ENCODE data around the gene ZNF608. TPM values are rescaled to one million over a fixed set of nuclear protein-coding genes. Genes with fewer than 3 reads are reported as not detected.

ZNF608 gene
- total RNA-seq, 3 donors from 2014 or later (not counting 1 experiment from before 2014, with no cell fraction given): 0.39 to 6.6 TPM; not detected in 1

DNA sequence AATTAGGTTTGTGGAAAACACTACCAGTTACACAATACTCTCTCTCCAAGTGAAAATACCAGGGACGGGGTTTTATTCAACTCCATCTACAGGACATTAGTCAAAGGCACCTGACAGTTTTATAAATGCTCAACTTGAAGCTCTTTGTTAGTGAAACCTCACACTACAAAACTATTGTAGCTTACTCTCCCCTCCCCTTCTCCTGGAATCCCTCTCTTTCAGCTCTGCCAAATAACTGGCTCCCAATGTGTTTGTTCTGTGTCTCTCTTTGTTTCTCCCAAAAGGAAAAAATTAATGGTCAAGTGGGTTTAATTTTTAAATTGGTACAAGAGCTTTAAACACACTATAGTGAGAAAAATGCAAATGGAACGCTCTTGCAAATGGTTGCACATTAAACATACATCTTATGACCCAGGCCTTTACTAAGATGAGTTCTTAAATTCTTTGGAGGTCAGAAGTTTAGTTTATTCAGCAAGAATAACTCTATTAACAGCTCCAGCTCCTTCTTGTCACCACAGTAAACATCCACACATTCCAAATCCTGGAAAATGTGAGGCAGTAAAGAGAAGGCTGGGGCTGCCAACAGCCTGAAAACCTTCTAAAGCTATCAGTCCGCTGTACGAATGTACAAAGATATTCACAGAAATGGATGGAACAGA is 48.4 kb downstream of the ZNF608 start:
- TF ChIP-seq CTCF (IDR thresholded peaks at IDR 0.05): no peak
- Histone ChIP-seq H3K4me1 (ENCODE audit: control insufficient read depth, insufficient read depth, low read length) (no peaks in the 10 kb centered on the region), H3K27ac (ENCODE audit: low read length) (no peak overlapping the region), H3K9me3 (ENCODE audit: control insufficient read depth, insufficient read depth, low read length) (no peaks in the 10 kb centered on the region), H3K4me3 (ENCODE audit: low read length) (no peak overlapping the region), H3K27me3 (ENCODE audit: control insufficient read depth, insufficient read depth, low read length) (no peaks in the 10 kb centered on the region), H3K36me3 (ENCODE audit: control insufficient read depth, insufficient read depth, low read length) (no peaks in the 10 kb centered on the region)
- no peak overlapping the region for H3K27ac Mint-ChIP-seq
- H3K36me3 Mint-ChIP-seq: no peaks in the 10 kb centered on the region
- ATAC-seq: no peak
- peaks cover 14 to 32% of the 10 kb centered on the region in 2 donors for H3K27me3 Mint-ChIP-seq (ENCODE audit: low read depth in 2 of 2)
- WGBS (ENCODE audit: insufficient coverage): 95% methylated on average over 3 of the region's 4 CpGs
- DNase-seq: no peak
- H3K9me3 Mint-ChIP-seq: no peaks in the 10 kb centered on the region
- H3K4me3 Mint-ChIP-seq: no peak overlapping the region
- intact Hi-C loops (cut with micrococcal nuclease): no loop called here
- no peaks in the 10 kb centered on the region for H3K4me1 Mint-ChIP-seq

DNA sequence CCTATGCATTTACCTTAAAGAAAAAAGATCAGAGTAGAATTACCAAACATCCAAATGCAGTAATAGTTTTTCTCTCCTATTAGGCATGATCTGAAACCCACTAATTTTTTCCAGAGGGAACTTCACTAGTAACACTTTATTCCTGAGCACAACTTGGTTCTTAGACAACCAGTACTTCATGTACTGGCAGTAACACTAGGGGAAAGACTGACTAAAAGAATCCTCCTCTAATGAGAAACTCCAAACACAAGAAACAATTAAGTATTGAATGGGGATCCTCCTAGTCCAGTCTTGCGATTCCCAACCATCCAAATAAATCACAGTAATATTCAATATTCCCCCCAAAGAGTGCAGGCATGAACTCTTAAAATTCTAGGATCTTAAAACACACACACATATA is 48.9 kb downstream of the ZNF608 start:
- H3K4me1 ChIP-seq (ENCODE audit: control insufficient read depth, insufficient read depth, low read length): no peaks in the 10 kb centered on the region
- H3K9me3 ChIP-seq (ENCODE audit: control insufficient read depth, insufficient read depth, low read length): no peaks in the 10 kb centered on the region
- H3K9me3 Mint-ChIP-seq: no peaks in the 10 kb centered on the region
- ATAC-seq: no peak
- WGBS (ENCODE audit: insufficient coverage): 93% methylated on average over 1 of the region's 1 CpG
- H3K36me3 Mint-ChIP-seq: no peaks in the 10 kb centered on the region
- H3K27ac ChIP-seq (ENCODE audit: low read length): no peak overlapping the region
- intact Hi-C loops (cut with micrococcal nuclease): no loop called here
- no peaks in the 10 kb centered on the region for H3K4me1 Mint-ChIP-seq
- no peak for TF ChIP-seq CTCF (IDR thresholded peaks at IDR 0.05)
- H3K27me3 ChIP-seq (ENCODE audit: control insufficient read depth, insufficient read depth, low read length): no peaks in the 10 kb centered on the region
- H3K27me3 Mint-ChIP-seq (ENCODE audit: low read depth in 2 of 2): peaks cover 14 to 37% of the 10 kb centered on the region in 2 donors
- no peak overlapping the region for H3K4me3 Mint-ChIP-seq
- no peak for DNase-seq
- no peak overlapping the region for H3K27ac Mint-ChIP-seq
- H3K36me3 ChIP-seq (ENCODE audit: control insufficient read depth, insufficient read depth, low read length): no peaks in the 10 kb centered on the region
- no peak overlapping the region for H3K4me3 ChIP-seq (ENCODE audit: low read length)

- H3K36me3 Mint-ChIP-seq: no peaks in the 10 kb centered on the region
- 88% methylated on average over 7 of the region's 7 CpGs for whole genome bisulfite sequencing (ENCODE audit: insufficient coverage)
- no peak for DNase-seq
- Histone ChIP-seq H3K4me3 (ENCODE audit: low read length) (no peak overlapping the region), H3K9me3 (ENCODE audit: control insufficient read depth, insufficient read depth, low read length) (no peaks in the 10 kb centered on the region), H3K36me3 (ENCODE audit: control insufficient read depth, insufficient read depth, low read length) (no peaks in the 10 kb centered on the region), H3K4me1 (ENCODE audit: control insufficient read depth, insufficient read depth, low read length) (no peaks in the 10 kb centered on the region), H3K27me3 (ENCODE audit: control insufficient read depth, insufficient read depth, low read length) (no peaks in the 10 kb centered on the region), H3K27ac (ENCODE audit: low read length) (no peak overlapping the region)
- TF ChIP-seq CTCF (IDR thresholded peaks at IDR 0.05): no peak
- ATAC-seq: no peak
- intact Hi-C loops (cut with micrococcal nuclease): no loop called here
- H3K4me1 Mint-ChIP-seq: no peaks in the 10 kb centered on the region
- H3K27me3 Mint-ChIP-seq (ENCODE audit: low read depth in 2 of 2): peaks cover 14 to 39% of the 10 kb centered on the region in 2 donors
- H3K9me3 Mint-ChIP-seq: no peaks in the 10 kb centered on the region
- no peak overlapping the region for H3K27ac Mint-ChIP-seq
- no peak overlapping the region for H3K4me3 Mint-ChIP-seq
These were observed 49.5 kb downstream of the ZNF608 start for GRCh38 chr5:124696898-124697297.
